Stimulated activated CD4-positive, alpha-beta T cell treated with anti-CD3 and anti-CD28 coated beads, TNF-alpha, amount 100 ng/mL, for 48 hours (primary cell): ENCODE data around the gene FAM72B.
"Not testable (repeated sequence)": the region's sequence is repeated elsewhere in the genome, so short reads cannot be mapped to it uniquely, and the experiment has no call there.

Experiments used
- DNase-seq, 3 donors: peaks; one replicate each; pipeline ENCODE4 v3.0.0-alpha.2; 2020; ENCODE audit warnings: low read depth in 3 of 3

FAM72B gene

GRCh38 chr1:121152788-121153187 lies 31.4 kb downstream of the FAM72B start:
- not testable (repeated sequence) for DNase-seq

- not testable (repeated sequence) for DNase-seq
Measured at GRCh38 chr1:121151294-121151693, 32.8 kb downstream of the FAM72B start.

- DNase-seq, result not testable (repeated sequence)
Measured at GRCh38 chr1:121148489-121149190, 35.5 kb downstream of the FAM72B start.

- not testable (repeated sequence) for DNase-seq
Measured at GRCh38 chr1:121140393-121140792, 43.7 kb downstream of the FAM72B start.

DNA sequence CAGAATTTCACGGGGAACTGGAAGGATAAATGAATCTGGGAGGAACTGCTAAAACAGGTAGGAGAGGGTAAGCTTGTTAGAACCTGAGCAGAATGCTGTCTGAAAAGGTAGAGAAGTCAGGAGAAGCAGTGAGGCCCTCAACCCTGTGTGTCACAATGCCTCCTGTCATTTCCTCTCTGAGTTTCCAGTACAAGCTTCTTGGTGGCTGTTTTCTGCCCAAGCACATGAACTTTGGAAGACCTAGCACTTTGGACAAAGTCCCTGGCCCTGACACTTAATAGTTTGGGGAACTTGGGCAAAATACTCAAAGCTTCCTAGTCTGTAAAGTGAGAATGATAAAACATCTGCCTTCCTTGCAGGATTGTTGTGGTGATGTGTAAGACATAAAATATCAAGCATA lies 52.6 kb downstream of the FAM72B start:
- DNase-seq, result not testable (repeated sequence)

DNA sequence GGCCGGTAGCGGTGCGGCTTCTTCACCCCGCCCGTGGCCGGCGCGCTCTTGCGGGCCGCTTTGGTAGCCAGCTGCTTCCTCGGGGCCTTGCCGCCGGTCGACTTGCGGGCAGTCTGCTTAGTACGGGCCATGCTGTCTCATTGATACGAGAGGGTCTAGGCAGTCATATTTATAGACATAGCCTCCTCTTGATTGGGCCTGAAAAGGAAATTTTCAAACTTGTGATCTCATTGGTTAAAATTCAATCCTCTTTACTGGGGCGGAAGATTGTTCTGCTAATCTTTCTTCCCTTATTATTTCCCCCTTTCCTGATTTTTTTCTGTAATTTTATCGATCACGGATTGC lies 65.7 kb downstream of the FAM72B start:
- not testable (repeated sequence) for DNase-seq
